RWPE2 (cell line): ENCODE measurements around the gene FIGLA.

Source experiments
- ATAC-seq: fragments of 200-7000 bp; cut with Tn5 transposase; 3 replicates; pipeline ENCODE4 v1.9.1; 2021; ENCODE audit warnings: low read depth
- DNase-seq: peaks from one replicate; pipeline ENCODE4 v3.0.0-alpha.2; 2020; ENCODE audit warnings: low spot score
- H3K27ac ChIP-seq: fragments of 450-650 bp; 2 replicates; pipeline ENCODE4 v1.5.1; 2017; ENCODE audit warnings: mild to moderate bottlenecking; ENCODE audit not compliant: poor library complexity, severe bottlenecking
- H3K27me3 ChIP-seq: fragments of 250-450 bp; sonication (Bioruptor Pico); 2 replicates; pipeline ENCODE4 v1.5.1; 2021; ENCODE audit warnings: mild to moderate bottlenecking, moderate library complexity; ENCODE audit not compliant: insufficient read depth, poor library complexity, severe bottlenecking
- H3K36me3 ChIP-seq: fragments of 250-450 bp; sonication (Bioruptor Pico); 2 replicates; pipeline ENCODE4 v1.5.1; 2020; ENCODE audit warnings: low read depth, mild to moderate bottlenecking, moderate library complexity
- H3K4me1 ChIP-seq: fragments of 250-450 bp; sonication (Bioruptor Pico); 2 replicates; pipeline ENCODE4 v1.5.1; 2021; ENCODE audit warnings: mild to moderate bottlenecking, moderate library complexity; ENCODE audit not compliant: insufficient read depth, poor library complexity, severe bottlenecking
- H3K4me3 ChIP-seq: fragments of 250-450 bp; sonication (Bioruptor Pico); 2 replicates; pipeline ENCODE4 v1.5.1; 2021; ENCODE audit warnings: mild to moderate bottlenecking, moderate library complexity; ENCODE audit not compliant: severe bottlenecking
- H3K9me3 ChIP-seq: fragments of 250-450 bp; sonication (Bioruptor Pico); 2 replicates; pipeline ENCODE4 v1.5.1; 2021; ENCODE audit warnings: mild to moderate bottlenecking, moderate library complexity; ENCODE audit not compliant: severe bottlenecking
- CTCF ChIP-seq: fragments of 450-650 bp; IDR thresholded peaks from one replicate; pipeline ENCODE4 v1.5.1; 2017; ENCODE audit warnings: mild to moderate bottlenecking, moderate library complexity; ENCODE audit not compliant: poor library complexity, severe bottlenecking

Gene FIGLA

GRCh38 chr2:70729647-70730046 is 60.8 kb downstream of the FIGLA start:
- ATAC-seq = no peak
- no peak for DNase-seq
- H3K27me3 ChIP-seq = no peaks in the 10 kb centered on the region
- H3K36me3 ChIP-seq = no peaks in the 10 kb centered on the region
- no peak overlapping the region for H3K27ac ChIP-seq
- no peaks in the 10 kb centered on the region for H3K4me1 ChIP-seq
- H3K9me3 ChIP-seq = no peaks in the 10 kb centered on the region
- H3K4me3 ChIP-seq = no peak overlapping the region
- no peak for TF ChIP-seq CTCF

GRCh38 chr2:70728128-70728527 is 62.3 kb downstream of the FIGLA start:
- Histone ChIP-seq H3K4me1 (no peaks in the 10 kb centered on the region), H3K4me3 (no peak overlapping the region), H3K9me3 (no peaks in the 10 kb centered on the region), H3K27me3 (no peaks in the 10 kb centered on the region), H3K27ac (no peak overlapping the region), H3K36me3 (no peaks in the 10 kb centered on the region)
- DNase-seq = no peak
- no peak for ATAC-seq
- no peak for TF ChIP-seq CTCF
